Adrenal gland (tissue), 12 donors: ENCODE data around the gene MYO10. TPM values are rescaled to one million over a fixed set of nuclear protein-coding genes. Genes with fewer than 3 reads are reported as not detected.

Source experiments
- DNase-seq, 7 donors: peaks; one replicate each; pipeline ENCODE4 v3.0.0-alpha.2; 2019 to 2020
- H3K27ac ChIP-seq, 5 donors: fragments of 200-600 bp; sonication (generic) in 4 of 5; 1 replicate in 3 of 5; 2 replicates in 2 of 5; pipeline versions ENCODE4 v1.5.1 to v1.8.0; 2016 to 2020; ENCODE audit warnings: mild to moderate bottlenecking in 1 of 5
- H3K27me3 ChIP-seq: fragments of 200-600 bp; 2 replicates; pipeline ENCODE4 v1.8.0; 2021
- H3K36me3 ChIP-seq, 2 donors: fragments of 200-600 bp; replicated peaks in 1 of 2; 1 replicate in 1 of 2; 2 replicates in 1 of 2; pipeline versions ENCODE4 v1.5.1 to v1.8.0; 2018 to 2022
- H3K4me1 ChIP-seq, 2 donors: fragments of 200-600 bp; replicated peaks in 1 of 2; 1 replicate in 1 of 2; 2 replicates in 1 of 2; pipeline versions ENCODE4 v1.5.1 to v1.8.0; 2018 to 2021
- H3K4me3 ChIP-seq, 4 donors: fragments of 200-600 bp; sonication (generic) in 3 of 4; one replicate each; pipeline ENCODE4 v1.5.1; 2016 to 2018
- H3K9me3 ChIP-seq, 3 donors: fragments of 200-600 bp; sonication (generic) in 1 of 3; replicated peaks in 1 of 3; 1 replicate in 2 of 3; 2 replicates in 1 of 3; pipeline versions ENCODE4 v1.5.1 to v1.8.0; 2016 to 2021
- POLR2A ChIP-seq, 2 donors: fragments of 450-650 bp; IDR thresholded peaks; one replicate each; pipeline ENCODE4 v1.6.1; 2017; ENCODE audit warnings: antibody characterized with exemption in 2 of 2, mild to moderate bottlenecking in 2 of 2, moderate library complexity in 1 of 2
- WGBS, 4 donors: extraction: QIAGEN DNeasy Blood & Tissue Kit in 2 of 4; methylation state at CpG; one replicate each; pipeline versions ENCODE4 v1.1.5 to v1.1.7; 2013 to 2017; 5-methylcytosine and 5-hydroxymethylcytosine counted together
- intact Hi-C, 2 donors: fragments of 100-400 bp; cut with DNase I; formaldehyde crosslinking; loops; one replicate each; pipeline versions ENCODE4 v1.14.1 to v1.15.0; 2022 to 2023
- polyA plus RNA-seq, 3 donors: library from polyadenylated mRNA; stranded (reverse); fragments of 200-250 nt in 2 of 3; fragments of 350-450 nt in 1 of 3; fragmentation: Illumina TruSeq in 1 of 3; extraction: RNeasy Lipid Tissue Mini Kit (QIAGEN cat#74804) in 1 of 3; gene quantifications; one replicate each; pipeline ENCODE4 v1.2.3, GENCODE V29; 2013 to 2014
- total RNA-seq, 9 donors: library from RNA; depleted of rRNA in 4 of 9; stranded (reverse); fragments of >200 nt in 4 of 9; fragments of 120-200 nt in 1 of 9; fragmentation: NEBNext Ultra II Directional in 1 of 9; extraction: Animal tissue kit (Norgen Biotek cat#: 25700) in 1 of 9; gene quantifications; one replicate each; pipeline versions ENCODE4 v1.1.0 to v1.2.4, GENCODE V29; 2013 to 2023
- TF ChIP-seq, protein P1 (sequence below), 6 experiments: fragments of 450-650 bp in 4 of 6; fragments of 200-600 bp in 2 of 6; sonication (generic) in 1 of 6; IDR thresholded peaks; 1 replicate in 5 of 6; 2 replicates in 1 of 6; pipeline versions ENCODE4 v1.5.1 to v1.8.0; 2016 to 2021; ENCODE audit warnings: antibody characterized with exemption in 6 of 6, mild to moderate bottlenecking in 2 of 6, moderate library complexity in 1 of 6
- donor health status: healthy with polysubstance abuse.
- donor health status: Bipolar disorder and iron deficiency.
- donor health status: DM: yes; HTN: yes; CAD: no.
- donor health status: DM: no; HTN: no; CAD: no.
- donor health status: DM: no; HTN: no; CAD: no.
- donor health status: DM: yes; HTN: yes; CAD: no.

Gene MYO10
- total and polyA plus RNA-seq, 12 donors: 2.2 to 38.9 (median 10.5) TPM

DNA sequence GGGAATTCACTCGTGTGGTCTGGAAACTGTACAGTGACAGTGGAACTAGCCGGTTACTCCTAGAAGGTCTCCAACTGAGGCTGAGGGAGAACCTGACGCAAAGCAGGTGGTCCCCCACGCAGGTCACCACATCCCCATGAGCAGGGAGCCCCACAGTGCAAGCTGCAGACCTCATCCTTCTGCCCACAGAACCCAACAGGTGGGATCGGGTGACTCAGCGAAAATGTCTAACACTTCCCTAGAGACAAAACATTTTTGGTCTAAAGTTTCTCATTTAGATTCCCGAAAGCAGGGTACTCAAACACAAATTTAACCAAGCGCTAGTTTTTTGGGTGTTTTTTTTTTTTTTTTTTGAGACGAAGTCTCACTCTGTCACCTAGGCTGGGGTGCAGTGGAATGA, 256.9 kb downstream of the MYO10 start:
- Histone ChIP-seq H3K27ac (no peak overlapping the region), H3K27me3 (no peaks in the 10 kb centered on the region), H3K9me3 (no peaks in the 10 kb centered on the region), H3K4me3 (no peak overlapping the region), H3K4me1 (no peaks in the 10 kb centered on the region), H3K36me3 (peaks cover 0 to 15% of the 10 kb centered on the region in 2 donors)
- WGBS, 4 donors: 85 to 93% (median 87%) methylated on average over 5 to 9 of the region's 9 CpGs
- no peak for DNase-seq
- intact Hi-C loops: no loop called here
- no peak for TF ChIP-seq POLR2A (IDR thresholded peaks at IDR 0.05)
- TF ChIP-seq, protein P1, sequence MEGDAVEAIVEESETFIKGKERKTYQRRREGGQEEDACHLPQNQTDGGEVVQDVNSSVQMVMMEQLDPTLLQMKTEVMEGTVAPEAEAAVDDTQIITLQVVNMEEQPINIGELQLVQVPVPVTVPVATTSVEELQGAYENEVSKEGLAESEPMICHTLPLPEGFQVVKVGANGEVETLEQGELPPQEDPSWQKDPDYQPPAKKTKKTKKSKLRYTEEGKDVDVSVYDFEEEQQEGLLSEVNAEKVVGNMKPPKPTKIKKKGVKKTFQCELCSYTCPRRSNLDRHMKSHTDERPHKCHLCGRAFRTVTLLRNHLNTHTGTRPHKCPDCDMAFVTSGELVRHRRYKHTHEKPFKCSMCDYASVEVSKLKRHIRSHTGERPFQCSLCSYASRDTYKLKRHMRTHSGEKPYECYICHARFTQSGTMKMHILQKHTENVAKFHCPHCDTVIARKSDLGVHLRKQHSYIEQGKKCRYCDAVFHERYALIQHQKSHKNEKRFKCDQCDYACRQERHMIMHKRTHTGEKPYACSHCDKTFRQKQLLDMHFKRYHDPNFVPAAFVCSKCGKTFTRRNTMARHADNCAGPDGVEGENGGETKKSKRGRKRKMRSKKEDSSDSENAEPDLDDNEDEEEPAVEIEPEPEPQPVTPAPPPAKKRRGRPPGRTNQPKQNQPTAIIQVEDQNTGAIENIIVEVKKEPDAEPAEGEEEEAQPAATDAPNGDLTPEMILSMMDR (IDR thresholded peaks at IDR 0.05): no peak

DNA sequence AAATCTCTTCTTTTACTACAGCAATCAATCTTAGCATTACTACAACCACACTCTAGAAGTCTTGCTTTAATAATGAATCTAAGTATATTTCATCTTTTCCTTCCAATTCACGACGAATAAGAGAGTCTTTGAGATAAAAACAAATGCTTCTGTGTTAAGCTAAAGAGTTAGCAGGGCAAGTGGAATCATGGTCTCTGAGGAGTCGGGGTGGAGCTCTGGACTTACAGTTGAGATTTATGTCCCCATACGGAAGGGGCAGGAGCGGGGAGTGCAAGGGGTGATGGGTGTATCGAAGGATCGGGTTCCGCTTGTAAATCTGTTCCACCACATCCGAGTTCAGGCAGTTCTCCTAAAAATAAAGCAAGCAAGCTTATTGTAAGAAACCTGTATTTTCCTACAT, 260.3 kb downstream of the MYO10 start:
- no peaks in the 10 kb centered on the region for H3K27me3 ChIP-seq
- intact Hi-C loops: no loop called here
- no peaks in the 10 kb centered on the region for H3K9me3 ChIP-seq
- no peak overlapping the region for H3K27ac ChIP-seq
- no peak for TF ChIP-seq POLR2A (IDR thresholded peaks at IDR 0.05)
- TF ChIP-seq, protein P1 (IDR thresholded peaks at IDR 0.05): no peak
- peaks cover 0 to 11% of the 10 kb centered on the region in 2 donors for H3K36me3 ChIP-seq
- 65 to 83% (median 72%) methylated on average over 9 of the region's 9 CpGs for WGBS, 4 donors
- no peak for DNase-seq
- H3K4me1 ChIP-seq: no peaks in the 10 kb centered on the region
- H3K4me3 ChIP-seq: no peak overlapping the region

GRCh38 chr5:16674750-16675149, 261.3 kb downstream of the MYO10 start:
- Histone ChIP-seq H3K4me1 (no peaks in the 10 kb centered on the region), H3K27ac (no peak overlapping the region), H3K4me3 (no peak overlapping the region), H3K36me3 (peaks cover 0 to 3% of the 10 kb centered on the region in 2 donors), H3K9me3 (no peaks in the 10 kb centered on the region), H3K27me3 (no peaks in the 10 kb centered on the region)
- no peak for TF ChIP-seq POLR2A (IDR thresholded peaks at IDR 0.05)
- TF ChIP-seq, protein P1 (IDR thresholded peaks at IDR 0.05): no peak
- DNase-seq: no peak
- intact Hi-C loops: no loop called here
- 84 to 95% (median 91%) methylated on average over 8 of the region's 8 CpGs for WGBS, 4 donors

DNA sequence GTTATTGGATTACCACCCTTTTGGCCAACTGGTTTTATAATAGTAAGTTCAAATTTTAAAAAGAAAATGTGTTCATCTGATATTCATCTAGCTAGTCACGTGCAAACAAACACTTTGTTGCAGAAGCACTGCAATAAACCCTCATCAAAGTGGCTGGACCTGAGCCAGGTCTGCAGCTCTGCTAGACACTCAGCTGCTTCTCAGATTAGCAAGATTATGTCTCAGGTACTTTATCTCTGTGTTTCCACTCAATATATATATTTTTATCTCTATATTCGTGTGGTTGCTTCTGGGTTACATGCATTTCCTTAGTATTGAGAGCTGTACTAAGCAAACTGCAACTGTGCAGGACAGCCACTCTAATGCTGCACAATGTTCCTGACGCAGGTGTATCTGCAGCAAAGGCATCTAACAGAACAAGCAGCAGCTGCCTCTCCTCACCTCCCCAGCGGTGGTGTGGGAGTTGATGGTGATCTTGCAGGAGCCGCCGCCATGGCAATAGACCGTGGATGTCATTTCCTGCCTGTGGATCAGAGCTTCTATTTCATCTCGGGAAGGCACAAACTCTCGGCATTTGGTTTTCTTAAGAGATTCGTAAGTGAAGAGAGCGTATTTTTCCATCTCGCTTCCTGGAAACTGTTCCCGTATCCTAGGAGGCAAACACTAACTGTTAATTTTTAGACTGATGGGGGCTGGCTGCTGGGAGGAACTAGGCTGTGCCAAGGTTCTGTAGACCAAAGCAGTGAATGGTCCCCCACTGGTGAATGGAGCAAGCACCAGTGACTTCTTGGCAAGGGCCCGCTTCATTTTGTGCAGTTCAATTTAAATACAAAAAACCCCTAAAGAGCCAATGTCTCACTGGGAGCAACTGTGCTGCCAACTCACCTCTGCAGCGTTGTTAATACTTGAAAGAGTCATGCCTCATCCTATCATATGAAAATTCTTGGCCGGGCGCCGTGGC, 262.6 kb downstream of the MYO10 start:
- no peak overlapping the region for H3K4me3 ChIP-seq
- H3K9me3 ChIP-seq: no peaks in the 10 kb centered on the region
- H3K27me3 ChIP-seq: no peaks in the 10 kb centered on the region
- intact Hi-C loops: no loop called here
- no peak overlapping the region for H3K27ac ChIP-seq
- no peaks in the 10 kb centered on the region for H3K36me3 ChIP-seq
- DNase-seq: no peak
- WGBS, 4 donors: 85 to 87% (median 86%) methylated on average over 18 of the region's 18 CpGs
- TF ChIP-seq POLR2A (IDR thresholded peaks at IDR 0.05): no peak
- TF ChIP-seq, protein P1 (IDR thresholded peaks at IDR 0.05): no peak
- no peaks in the 10 kb centered on the region for H3K4me1 ChIP-seq
